Psoas muscle (tissue), 8 donors: ENCODE results near the gene NLGN1. TPM values are rescaled to one million over a fixed set of nuclear protein-coding genes. Genes with fewer than 3 reads are reported as not detected.

Experiments
- ATAC-seq, 4 donors: fragments of 200-7000 bp; cut with Tn5 transposase; one replicate each; pipeline ENCODE4 v1.9.1; 2020; ENCODE audit warnings: moderate library complexity in 3 of 4, mild to moderate bottlenecking in 2 of 4
- DNase-seq, 2 donors: peaks; one replicate each; pipeline ENCODE4 v3.0.0-alpha.2; 2020
- H3K27ac ChIP-seq: fragments of 200-600 bp; one replicate; pipeline ENCODE4 v1.8.0; 2022
- H3K27me3 ChIP-seq, 3 donors: fragments of 200-600 bp in 1 of 3; one replicate each; pipeline versions ENCODE4 v1.6.1 to v1.8.0; 2013 to 2022; ENCODE audit warnings: low read length in 2 of 3, mild to moderate bottlenecking in 2 of 3, moderate library complexity in 1 of 3; ENCODE audit not compliant: insufficient read depth in 3 of 3
- H3K36me3 ChIP-seq, 2 donors: fragments of 200-600 bp in 1 of 2; one replicate each; pipeline versions ENCODE4 v1.6.1 to v1.8.0; 2013 to 2022; ENCODE audit warnings: low read depth in 1 of 2, mild to moderate bottlenecking in 1 of 2, moderate library complexity in 1 of 2; ENCODE audit not compliant: insufficient read depth in 1 of 2
- H3K4me1 ChIP-seq: fragments of 200-600 bp; one replicate; pipeline ENCODE4 v1.8.0; 2022
- H3K4me3 ChIP-seq: fragments of 200-600 bp; one replicate; pipeline ENCODE4 v1.8.0; 2022; ENCODE audit warnings: mild to moderate bottlenecking
- H3K9me3 ChIP-seq: fragments of 200-600 bp; one replicate; pipeline ENCODE4 v1.8.0; 2022
- WGBS, 3 donors: extraction: QIAGEN DNeasy Blood & Tissue Kit; methylation state at CpG; one replicate each; pipeline versions ENCODE4 v1.1.6 to v1.1.7; 2013; 5-methylcytosine and 5-hydroxymethylcytosine counted together
- intact Hi-C, 2 donors: fragments of 100-400 bp; cut with DNase I; formaldehyde crosslinking; loops; one replicate each; pipeline versions ENCODE4 v1.11.0 to v1.14.2; 2022
- polyA plus RNA-seq, 3 donors: library from polyadenylated mRNA; stranded (reverse); fragments of 200-250 nt; gene quantifications; one replicate each; pipeline ENCODE4 v1.2.3, GENCODE V29; 2013
- total RNA-seq, 4 donors: library from RNA; stranded (reverse); fragmentation: NEBNext Ultra II Directional in 2 of 4; extraction: Animal tissue kit (Norgen Biotek cat#: 25700) in 2 of 4; gene quantifications; one replicate each; pipeline versions ENCODE4 v1.2.1 to v1.2.4, GENCODE V29; 2021 to 2023
- TF ChIP-seq, protein P1 (sequence below): fragments of 200-600 bp; IDR thresholded peaks from one replicate; pipeline ENCODE4 v1.8.0; 2022; ENCODE audit warnings: antibody characterized with exemption
- donor health status: healthy with polysubstance abuse.
- donor health status: DM: no; HTN: no; CAD: no; lungs with moderate emphysema.
- donor health status: Bipolar disorder and iron deficiency.
- donor health status: healthy.
- donor health status: DM: yes; HTN: yes; CAD: no.
- donor health status: DM: no; HTN: no; CAD: no.
- donor health status: DM: no; HTN: no; CAD: no.
- donor health status: DM: yes; HTN: yes; CAD: no.

NLGN1 gene
- total and polyA plus RNA-seq, 7 donors = 0.04 to 1.0 (median 0.54) TPM

GRCh38 chr3:174061731-174062130 is 664.2 kb downstream of the NLGN1 start:
- Histone ChIP-seq H3K4me3 (no peak overlapping the region), H3K27ac (no peak overlapping the region), H3K27me3 (no peaks in the 10 kb centered on the region), H3K4me1 (no peaks in the 10 kb centered on the region), H3K9me3 (no peaks in the 10 kb centered on the region), H3K36me3 (no peaks in the 10 kb centered on the region)
- ATAC-seq = no peak
- intact Hi-C loops = no loop called here
- no peak for DNase-seq
- TF ChIP-seq, protein P1, sequence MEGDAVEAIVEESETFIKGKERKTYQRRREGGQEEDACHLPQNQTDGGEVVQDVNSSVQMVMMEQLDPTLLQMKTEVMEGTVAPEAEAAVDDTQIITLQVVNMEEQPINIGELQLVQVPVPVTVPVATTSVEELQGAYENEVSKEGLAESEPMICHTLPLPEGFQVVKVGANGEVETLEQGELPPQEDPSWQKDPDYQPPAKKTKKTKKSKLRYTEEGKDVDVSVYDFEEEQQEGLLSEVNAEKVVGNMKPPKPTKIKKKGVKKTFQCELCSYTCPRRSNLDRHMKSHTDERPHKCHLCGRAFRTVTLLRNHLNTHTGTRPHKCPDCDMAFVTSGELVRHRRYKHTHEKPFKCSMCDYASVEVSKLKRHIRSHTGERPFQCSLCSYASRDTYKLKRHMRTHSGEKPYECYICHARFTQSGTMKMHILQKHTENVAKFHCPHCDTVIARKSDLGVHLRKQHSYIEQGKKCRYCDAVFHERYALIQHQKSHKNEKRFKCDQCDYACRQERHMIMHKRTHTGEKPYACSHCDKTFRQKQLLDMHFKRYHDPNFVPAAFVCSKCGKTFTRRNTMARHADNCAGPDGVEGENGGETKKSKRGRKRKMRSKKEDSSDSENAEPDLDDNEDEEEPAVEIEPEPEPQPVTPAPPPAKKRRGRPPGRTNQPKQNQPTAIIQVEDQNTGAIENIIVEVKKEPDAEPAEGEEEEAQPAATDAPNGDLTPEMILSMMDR = no peak
- WGBS, 3 donors = 86 to 95% (median 93%) methylated on average over 1 of the region's 1 CpG

DNA sequence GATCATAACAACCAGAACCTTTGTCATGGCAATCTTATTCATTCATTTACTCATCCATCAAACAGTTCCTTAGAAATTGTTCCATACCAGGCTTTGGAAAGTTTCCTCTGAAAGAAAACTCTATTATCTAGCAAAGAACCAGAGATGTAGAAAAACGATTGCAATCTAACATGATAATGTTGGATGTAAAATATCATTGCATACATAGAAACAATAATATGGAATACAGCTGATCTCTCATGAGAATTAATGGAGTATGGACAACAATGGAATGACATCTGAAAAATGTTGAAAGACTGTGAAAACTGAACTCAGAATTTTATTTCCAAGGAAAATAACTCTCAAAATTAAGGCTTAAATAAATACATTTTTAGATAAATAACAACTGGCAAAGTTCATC is 665.4 kb downstream of the NLGN1 start:
- no peaks in the 10 kb centered on the region for H3K9me3 ChIP-seq
- ATAC-seq (no peak), DNase-seq (no peak)
- no peak overlapping the region for H3K27ac ChIP-seq
- WGBS, 3 donors = 81 to 98% (median 83%) methylated on average over 1 of the region's 1 CpG
- intact Hi-C loops = no loop called here
- H3K4me1 ChIP-seq = no peaks in the 10 kb centered on the region
- no peak overlapping the region for H3K4me3 ChIP-seq
- H3K36me3 ChIP-seq = no peaks in the 10 kb centered on the region
- TF ChIP-seq, protein P1 = no peak
- no peaks in the 10 kb centered on the region for H3K27me3 ChIP-seq

GRCh38 chr3:174068035-174068434 is 670.5 kb downstream of the NLGN1 start:
- Histone ChIP-seq H3K9me3 (no peaks in the 10 kb centered on the region), H3K4me3 (no peak overlapping the region), H3K27ac (no peak overlapping the region), H3K36me3 (no peaks in the 10 kb centered on the region), H3K27me3 (no peaks in the 10 kb centered on the region), H3K4me1 (no peaks in the 10 kb centered on the region)
- TF ChIP-seq, protein P1 = no peak
- ATAC-seq (no peak), DNase-seq (no peak)
- 77 to 88% (median 80%) methylated on average over 2 of the region's 2 CpGs for WGBS, 3 donors
- intact Hi-C loops = no loop called here

GRCh38 chr3:174072675-174073074 is 675.1 kb downstream of the NLGN1 start:
- no peak for ATAC-seq
- H3K9me3 ChIP-seq = no peaks in the 10 kb centered on the region
- no peaks in the 10 kb centered on the region for H3K4me1 ChIP-seq
- no peak for DNase-seq
- H3K36me3 ChIP-seq = no peaks in the 10 kb centered on the region
- intact Hi-C loops = no loop called here
- TF ChIP-seq, protein P1 = no peak
- no peak overlapping the region for H3K27ac ChIP-seq
- no peak overlapping the region for H3K4me3 ChIP-seq
- WGBS, 3 donors = 22 to 36% (median 27%) methylated on average over 1 of the region's 1 CpG
- H3K27me3 ChIP-seq = no peaks in the 10 kb centered on the region

GRCh38 chr3:174083706-174084105 is 686.2 kb downstream of the NLGN1 start:
- Histone ChIP-seq H3K36me3 (no peaks in the 10 kb centered on the region), H3K27ac (no peak overlapping the region), H3K27me3 (no peaks in the 10 kb centered on the region), H3K9me3 (no peaks in the 10 kb centered on the region), H3K4me3 (no peak overlapping the region), H3K4me1 (no peaks in the 10 kb centered on the region)
- TF ChIP-seq, protein P1 = no peak
- ATAC-seq (no peak), DNase-seq (no peak)
- intact Hi-C loops = no loop called here
- WGBS, 3 donors = 78 to 86% (median 86%) methylated on average over 3 of the region's 3 CpGs
